Measurements from ENCODE around the gene PDCD1.
"Not testable (repeated sequence)": the region's sequence is repeated elsewhere in the genome, so short reads cannot be mapped to it uniquely, and the experiment has no call there.

PDCD1 gene

GRCh38 chr2:241858206-241859016 lies at the start of gene PDCD1:
Gene PDCD1 (minus strand): TSS chr2:241858894. CDS start chr2:241858838, 56 bp downstream.
- no peak for DNase-seq

- not testable (repeated sequence) for DNase-seq
Observed at GRCh38 chr2:241907831-241908230, 49.1 kb upstream of the PDCD1 start.

- DNase-seq = no peak
Observed at GRCh38 chr2:241906826-241907570, 48.3 kb upstream of the PDCD1 start.

- DNase-seq = not testable (repeated sequence)
Observed at GRCh38 chr2:241906378-241906770, 47.7 kb upstream of the PDCD1 start.

GRCh38 chr2:241905716-241906377 lies 47.2 kb upstream of the PDCD1 start:
- DNase-seq = no peak

GRCh38 chr2:241904791-241905710 lies 46.4 kb upstream of the PDCD1 start:
- DNase-seq = no peak

- no peak for DNase-seq
Observed at GRCh38 chr2:241904011-241904718, 45.5 kb upstream of the PDCD1 start.

GRCh38 chr2:241903121-241904010 lies 44.7 kb upstream of the PDCD1 start:
- peak; percentile 89 for DNase-seq

GRCh38 chr2:241902357-241902991 lies 43.8 kb upstream of the PDCD1 start:
- no peak for DNase-seq

GRCh38 chr2:241901500-241902351 lies 43.0 kb upstream of the PDCD1 start:
- no peak for DNase-seq

GRCh38 chr2:241901018-241901380 lies 42.3 kb upstream of the PDCD1 start:
- no peak for DNase-seq

- DNase-seq = no peak
Observed at GRCh38 chr2:241900251-241901017, 41.7 kb upstream of the PDCD1 start.

- no peak for DNase-seq
Observed at GRCh38 chr2:241898463-241899270, 40.0 kb upstream of the PDCD1 start.

- no peak for DNase-seq
Observed at GRCh38 chr2:241897231-241897916, 38.7 kb upstream of the PDCD1 start.

GRCh38 chr2:241896746-241897201 lies 38.1 kb upstream of the PDCD1 start:
- DNase-seq = no peak

- DNase-seq = peak; percentile 40
Observed at GRCh38 chr2:241895712-241896641, 37.3 kb upstream of the PDCD1 start.
